H9 (cell line): Measurements from ENCODE around the gene GFM2. TPM values are rescaled to one million over a fixed set of nuclear protein-coding genes. Genes with fewer than 3 reads are reported as not detected.

Experiments used
- DNase-seq: peaks from one replicate; pipeline ENCODE4 v3.0.0-alpha.2; 2017
- H2AFZ ChIP-seq: one replicate; pipeline ENCODE4 v1.6.1; 2013; ENCODE audit warnings: mild to moderate bottlenecking, low read length, control low read depth, moderate library complexity
- H2AK5ac ChIP-seq: 2 replicates; pipeline ENCODE4 v1.6.1; 2013; ENCODE audit warnings: low read length, control low read depth, mixed read lengths; ENCODE audit not compliant: insufficient read length
- H2BK120ac ChIP-seq: one replicate; pipeline ENCODE4 v1.6.1; 2013; ENCODE audit warnings: low read depth, mild to moderate bottlenecking, low read length, control low read depth, inconsistent platforms; ENCODE audit not compliant: poor library complexity, severe bottlenecking
- H2BK12ac ChIP-seq: 2 replicates; pipeline ENCODE4 v1.6.1; 2013; ENCODE audit warnings: low read length, control low read depth, mixed read lengths, low read depth; ENCODE audit not compliant: insufficient read length
- H2BK15ac ChIP-seq: 2 replicates; pipeline ENCODE4 v1.6.1; 2013; ENCODE audit warnings: low read depth, low read length, control low read depth
- H2BK20ac ChIP-seq: one replicate; pipeline ENCODE4 v1.6.1; 2013; ENCODE audit warnings: low read depth, mild to moderate bottlenecking, low read length, control low read depth, inconsistent platforms; ENCODE audit not compliant: poor library complexity, severe bottlenecking
- H2BK5ac ChIP-seq: 2 replicates; pipeline ENCODE4 v1.6.1; 2013; ENCODE audit warnings: low read length, control low read depth, mixed read lengths; ENCODE audit not compliant: insufficient read length
- H3K14ac ChIP-seq: 2 replicates; pipeline ENCODE4 v1.6.1; 2013; ENCODE audit warnings: low read length, control low read depth; ENCODE audit not compliant: insufficient read depth
- H3K18ac ChIP-seq: 2 replicates; pipeline ENCODE4 v1.6.1; 2013; ENCODE audit warnings: low read depth, mild to moderate bottlenecking, mixed read lengths, low read length, control low read depth; ENCODE audit not compliant: insufficient read length
- H3K23ac ChIP-seq: 2 replicates; pipeline ENCODE4 v1.6.1; 2013; ENCODE audit warnings: low read length, control low read depth, mixed read lengths, low read depth; ENCODE audit not compliant: insufficient read length
- H3K23me2 ChIP-seq: 2 replicates; pipeline ENCODE4 v1.6.1; 2013; ENCODE audit warnings: low read depth, mild to moderate bottlenecking, mixed read lengths, low read length, control low read depth; ENCODE audit not compliant: insufficient read length, poor library complexity, severe bottlenecking
- H3K27ac ChIP-seq: 2 replicates; pipeline ENCODE4 v1.5.1; 2013; ENCODE audit warnings: low read length, control low read depth, mixed read lengths, low read depth; ENCODE audit not compliant: insufficient read length
- H3K27me3 ChIP-seq: 2 replicates; pipeline ENCODE4 v1.6.1; 2013; ENCODE audit warnings: low read length, control low read depth, inconsistent platforms; ENCODE audit not compliant: insufficient read depth
- H3K4ac ChIP-seq: 2 replicates; pipeline ENCODE4 v1.6.1; 2013; ENCODE audit warnings: low read depth, mild to moderate bottlenecking, control low read depth, inconsistent platforms, low read length, moderate library complexity
- H3K4me1 ChIP-seq: 2 replicates; pipeline ENCODE4 v1.6.1; 2013; ENCODE audit warnings: low read length, control low read depth, inconsistent platforms; ENCODE audit not compliant: insufficient read depth
- H3K4me2 ChIP-seq: 2 replicates; pipeline ENCODE4 v1.6.1; 2013; ENCODE audit warnings: low read length, control low read depth, mixed read lengths; ENCODE audit not compliant: insufficient read length, insufficient read depth
- H3K56ac ChIP-seq: 2 replicates; pipeline ENCODE4 v1.6.1; 2013; ENCODE audit warnings: low read depth, mild to moderate bottlenecking, mixed read lengths, low read length, control low read depth; ENCODE audit not compliant: insufficient read length
- H3K79me1 ChIP-seq: 2 replicates; pipeline ENCODE4 v1.6.1; 2013; ENCODE audit warnings: low read depth, mild to moderate bottlenecking, moderate library complexity, low read length, control low read depth, inconsistent platforms; ENCODE audit not compliant: insufficient read depth, poor library complexity, severe bottlenecking
- H3K79me2 ChIP-seq: 2 replicates; pipeline ENCODE4 v1.6.1; 2013; ENCODE audit warnings: low read length, control low read depth, inconsistent platforms; ENCODE audit not compliant: insufficient read depth
- H3K9ac ChIP-seq: 2 replicates; pipeline ENCODE4 v1.6.1; 2013; ENCODE audit warnings: low read length, control low read depth, mixed read lengths; ENCODE audit not compliant: insufficient read length; ENCODE audit errors: extremely low read depth
- H3K9me3 ChIP-seq: one replicate; pipeline ENCODE4 v1.6.1; 2013; ENCODE audit warnings: low read depth, low read length, inconsistent platforms; ENCODE audit not compliant: control insufficient read depth
- H3T11ph ChIP-seq: one replicate; pipeline ENCODE4 v1.6.1; 2013; ENCODE audit warnings: mild to moderate bottlenecking, low read length, control low read depth, inconsistent platforms
- H4K20me1 ChIP-seq: one replicate; pipeline ENCODE4 v1.6.1; 2013; ENCODE audit not compliant: control insufficient read depth, insufficient read length, insufficient read depth
- H4K5ac ChIP-seq: 2 replicates; pipeline ENCODE4 v1.6.1; 2013; ENCODE audit warnings: low read depth, mild to moderate bottlenecking, mixed read lengths, low read length, control low read depth; ENCODE audit not compliant: insufficient read length
- H4K8ac ChIP-seq: replicated peaks from 2 replicates; pipeline ENCODE4 v1.6.1; 2013; ENCODE audit warnings: low read length, control low read depth, mixed read lengths, low read depth; ENCODE audit not compliant: insufficient read length
- H4K91ac ChIP-seq: 2 replicates; pipeline ENCODE4 v1.6.1; 2013; ENCODE audit warnings: low read depth, mild to moderate bottlenecking, moderate library complexity, mixed read lengths, low read length, control low read depth; ENCODE audit not compliant: insufficient read length
- H3K27ac Mint-ChIP-seq, 3 experiments: 2 replicates in 2 of 3; 3 replicates in 1 of 3; pipeline ENCODE4 v1.8.0; 2020 to 2021; ENCODE audit warnings: mixed read lengths in 3 of 3, mild to moderate bottlenecking in 1 of 3, moderate library complexity in 1 of 3
- H3K27me3 Mint-ChIP-seq: 2 replicates; pipeline ENCODE4 v1.8.0; 2021; ENCODE audit warnings: low read depth, mild to moderate bottlenecking, moderate library complexity, mixed read lengths
- H3K36me3 Mint-ChIP-seq, 3 experiments: 2 replicates in 2 of 3; 3 replicates in 1 of 3; pipeline ENCODE4 v1.8.0; 2020 to 2021; ENCODE audit warnings: low read depth in 3 of 3, mixed read lengths in 3 of 3; ENCODE audit not compliant: insufficient read depth in 1 of 3
- H3K4me1 Mint-ChIP-seq, 2 experiments: 2 replicates each; pipeline ENCODE4 v1.8.0; 2020; ENCODE audit warnings: mixed read lengths in 2 of 2
- H3K4me3 Mint-ChIP-seq, 2 experiments: 2 replicates in 1 of 2; 3 replicates in 1 of 2; pipeline ENCODE4 v1.8.0; 2020 to 2021; ENCODE audit warnings: mild to moderate bottlenecking in 2 of 2, mixed read lengths in 2 of 2, moderate library complexity in 1 of 2
- H3K9me3 Mint-ChIP-seq, 2 experiments: 2 replicates in 1 of 2; 3 replicates in 1 of 2; pipeline ENCODE4 v1.8.0; 2020; ENCODE audit warnings: mild to moderate bottlenecking in 2 of 2, mixed read lengths in 2 of 2, moderate library complexity in 1 of 2
- CTCF ChIP-seq: fragments of 200-600 bp; sonication (generic); conservative IDR thresholded peaks from 3 replicates; pipeline ENCODE4 v1.8.0; 2021; ENCODE audit warnings: antibody characterized with exemption, mild to moderate bottlenecking
- WGBS: extraction: QIAGEN DNeasy Blood & Tissue Kit; methylation state at CpG from one replicate; pipeline ENCODE4 v1.1.7; 2013; ENCODE audit warnings: missing lambda C conversion rate, low lambda C conversion rate, mixed read lengths; ENCODE audit not compliant: insufficient read length; ENCODE audit errors: extremely low coverage; 5-methylcytosine and 5-hydroxymethylcytosine counted together
- total RNA-seq: library from RNA; stranded (reverse); gene quantifications from 2 replicates; pipeline ENCODE4 v1.2.1, GENCODE V29; 2021

Gene GFM2
- total RNA-seq, 1 experiment from 2014 or later: 30.0 TPM

GRCh38 chr5:74765929-74766328, 988 bp downstream of the GFM2 start:
- H2BK12ac ChIP-seq: no peak overlapping the region
- no peak for TF ChIP-seq CTCF
- no peak overlapping the region for H2BK5ac ChIP-seq
- H4K8ac ChIP-seq: no peak overlapping the region
- Mint-ChIP-seq H3K36me3 (peaks cover 18 to 34% (median 27%) of the 10 kb centered on the region in 3 experiments), H3K4me3 (peak overlapping the region; percentile 99 to 100), H3K27ac (no peak overlapping the region), H3K9me3 (no peaks in the 10 kb centered on the region), H3K27me3 (no peaks in the 10 kb centered on the region), H3K4me1 (peaks cover 10 to 15% of the 10 kb centered on the region in 2 experiments)
- H3K9ac ChIP-seq: peak overlapping the region; percentile 50
- no peak overlapping the region for H3K14ac ChIP-seq
- no peak overlapping the region for H2BK15ac ChIP-seq
- no peak overlapping the region for H4K5ac ChIP-seq
- H2AK5ac ChIP-seq: no peak overlapping the region
- H2BK120ac ChIP-seq: no peak overlapping the region
- H3K27ac ChIP-seq: no peak overlapping the region
- H3K18ac ChIP-seq: no peak overlapping the region
- DNase-seq: no peak
- H3T11ph ChIP-seq: no peak overlapping the region
- H3K4me1 ChIP-seq: no peaks in the 10 kb centered on the region
- H3K79me2 ChIP-seq: peaks cover 15% of the 10 kb centered on the region; the same call in 1 of the 2 replicates
- H3K27me3 ChIP-seq: no peaks in the 10 kb centered on the region
- H3K9me3 ChIP-seq: no peaks in the 10 kb centered on the region
- peaks cover 3% of the 10 kb centered on the region for H3K23me2 ChIP-seq
- no peak overlapping the region for H3K23ac ChIP-seq
- H3K56ac ChIP-seq: no peak overlapping the region
- H3K79me1 ChIP-seq: peaks cover 7% of the 10 kb centered on the region
- H3K4ac ChIP-seq: no peak overlapping the region
- WGBS: no CpG with 5 or more reads among the region's 27 CpGs
- H4K91ac ChIP-seq: no peak overlapping the region
- no peak overlapping the region for H2BK20ac ChIP-seq
- peak overlapping the region; percentile 97 for H3K4me2 ChIP-seq
- no peaks in the 10 kb centered on the region for H4K20me1 ChIP-seq
- H2AFZ ChIP-seq: no peak overlapping the region
